ENCODE measurements around the gene UBE2G2. TPM values are rescaled to one million over a fixed set of nuclear protein-coding genes. Genes with fewer than 3 reads are reported as not detected.

The UBE2G2 gene
- total RNA-seq, 4 donors from 2014 or later = 40.8 to 78.0 (median 60.5) TPM

DNA sequence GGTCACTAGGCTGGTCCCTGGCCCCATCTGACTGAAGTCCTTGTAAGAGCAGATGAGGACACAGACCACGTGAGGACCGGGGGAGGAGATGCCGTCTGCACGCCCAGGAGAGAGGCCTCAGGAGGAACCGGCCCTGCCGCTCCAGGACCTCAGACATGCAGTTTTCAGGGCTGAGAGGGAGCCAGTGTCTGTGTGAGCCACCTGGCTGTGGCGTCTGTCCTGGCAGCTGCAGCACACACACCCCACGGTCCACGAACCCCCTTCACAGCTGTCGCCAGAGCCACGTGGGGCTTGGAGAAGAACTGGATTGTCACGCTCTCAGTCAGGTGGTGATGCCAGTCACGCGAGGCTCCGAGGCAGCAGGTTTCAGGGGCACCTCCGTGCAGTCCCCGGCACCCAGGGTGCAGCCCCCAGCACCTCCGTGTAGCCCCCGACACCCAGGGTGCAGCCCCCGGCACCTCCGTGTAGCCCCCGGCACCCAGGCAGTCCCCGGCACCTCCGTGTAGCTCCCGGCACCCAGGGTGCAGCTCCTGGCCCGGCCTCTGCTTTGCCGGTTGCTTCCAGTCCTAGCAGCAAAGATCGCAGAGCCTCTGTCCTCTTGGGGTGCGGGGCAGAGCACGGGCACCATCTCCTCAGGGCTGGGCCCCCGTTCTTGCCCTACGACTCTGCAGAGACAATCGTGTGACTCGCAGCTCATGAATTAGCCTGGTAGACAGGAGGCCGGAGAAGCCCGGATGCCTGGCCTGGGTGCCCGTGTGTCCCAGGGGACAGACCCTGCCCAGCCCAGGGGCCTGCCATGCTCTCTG, 35.2 kb upstream of the UBE2G2 start:
- intact Hi-C loops (cut with DNase I; ENCODE audit: low total_unique reads) = no loop called here
- DNase-seq = peak; percentile 47

DNA sequence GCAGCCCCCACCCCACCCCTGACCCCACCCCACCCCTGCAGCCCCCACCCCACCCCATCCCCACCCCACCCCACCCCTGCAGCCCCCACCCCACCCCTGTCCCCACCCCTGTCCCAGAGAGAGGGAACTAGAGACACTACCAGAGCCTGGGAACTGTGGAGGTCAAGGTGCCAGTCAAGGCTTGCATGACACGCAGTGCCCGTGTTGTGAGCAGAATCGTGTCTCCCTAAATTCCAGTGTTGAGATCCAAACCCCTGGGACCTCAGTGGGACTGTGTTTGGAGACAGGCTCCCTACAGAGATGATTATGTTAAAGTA, 34.7 kb upstream of the UBE2G2 start:
- TF ChIP-seq POLR2AphosphoS5 (IDR thresholded peaks at IDR 0.05) (no peak), EP300 (IDR thresholded peaks at IDR 0.05; ENCODE audit: low read depth) (no peak), POLR2A (IDR thresholded peaks at IDR 0.05) (no peak)
- TF ChIP-seq, protein P1, sequence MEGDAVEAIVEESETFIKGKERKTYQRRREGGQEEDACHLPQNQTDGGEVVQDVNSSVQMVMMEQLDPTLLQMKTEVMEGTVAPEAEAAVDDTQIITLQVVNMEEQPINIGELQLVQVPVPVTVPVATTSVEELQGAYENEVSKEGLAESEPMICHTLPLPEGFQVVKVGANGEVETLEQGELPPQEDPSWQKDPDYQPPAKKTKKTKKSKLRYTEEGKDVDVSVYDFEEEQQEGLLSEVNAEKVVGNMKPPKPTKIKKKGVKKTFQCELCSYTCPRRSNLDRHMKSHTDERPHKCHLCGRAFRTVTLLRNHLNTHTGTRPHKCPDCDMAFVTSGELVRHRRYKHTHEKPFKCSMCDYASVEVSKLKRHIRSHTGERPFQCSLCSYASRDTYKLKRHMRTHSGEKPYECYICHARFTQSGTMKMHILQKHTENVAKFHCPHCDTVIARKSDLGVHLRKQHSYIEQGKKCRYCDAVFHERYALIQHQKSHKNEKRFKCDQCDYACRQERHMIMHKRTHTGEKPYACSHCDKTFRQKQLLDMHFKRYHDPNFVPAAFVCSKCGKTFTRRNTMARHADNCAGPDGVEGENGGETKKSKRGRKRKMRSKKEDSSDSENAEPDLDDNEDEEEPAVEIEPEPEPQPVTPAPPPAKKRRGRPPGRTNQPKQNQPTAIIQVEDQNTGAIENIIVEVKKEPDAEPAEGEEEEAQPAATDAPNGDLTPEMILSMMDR (IDR thresholded peaks at IDR 0.05) = no peak
- Histone ChIP-seq H3K27ac (no peak overlapping the region), H3K4me1 (peaks cover 0 to 5% (median 4%) of the 10 kb centered on the region in 4 donors), H3K36me3 (no peaks in the 10 kb centered on the region), H3K9me3 (no peaks in the 10 kb centered on the region), H3K27me3 (no peaks in the 10 kb centered on the region), H3K4me3 (no peak overlapping the region)
- no peak for DNase-seq
- intact Hi-C loops (cut with DNase I; ENCODE audit: low total_unique reads) = no loop called here
- in situ Hi-C loops (cut with MboI; ENCODE audit: low pct_ligation_motif_present in 1 of 4, low pct_unique_long_range_greater_than_20kb in 1 of 4, low sequenced_read_pairs in 3 of 4) = no loop called here
- 35% methylated on average over 3 of the region's 3 CpGs; no CpG with 5 or more reads in 1 of the 2 donors for WGBS, 2 donors (ENCODE audit: low coverage in 1 of 2)

More for the DNA sequence above, 35.2 kb upstream of the UBE2G2 start:
- H3K9me3 ChIP-seq = no peaks in the 10 kb centered on the region
- in situ Hi-C loops (cut with MboI; ENCODE audit: low pct_ligation_motif_present in 1 of 4, low pct_unique_long_range_greater_than_20kb in 1 of 4, low sequenced_read_pairs in 3 of 4) = no loop called here
- H3K4me1 ChIP-seq = peaks cover 0 to 5% (median 4%) of the 10 kb centered on the region in 4 donors
- 66% methylated on average over 15 of the region's 37 CpGs; no CpG with 5 or more reads in 1 of the 2 donors for WGBS, 2 donors (ENCODE audit: low coverage in 1 of 2)
- no peaks in the 10 kb centered on the region for H3K27me3 ChIP-seq
- H3K4me3 ChIP-seq = no peak overlapping the region
- no peaks in the 10 kb centered on the region for H3K36me3 ChIP-seq
- H3K27ac ChIP-seq = no peak overlapping the region
- TF ChIP-seq POLR2A (IDR thresholded peaks at IDR 0.05) (no peak), EP300 (IDR thresholded peaks at IDR 0.05; ENCODE audit: low read depth) (no peak), POLR2AphosphoS5 (IDR thresholded peaks at IDR 0.05) (no peak)
- TF ChIP-seq, protein P1 (IDR thresholded peaks at IDR 0.05) = no peak

DNA sequence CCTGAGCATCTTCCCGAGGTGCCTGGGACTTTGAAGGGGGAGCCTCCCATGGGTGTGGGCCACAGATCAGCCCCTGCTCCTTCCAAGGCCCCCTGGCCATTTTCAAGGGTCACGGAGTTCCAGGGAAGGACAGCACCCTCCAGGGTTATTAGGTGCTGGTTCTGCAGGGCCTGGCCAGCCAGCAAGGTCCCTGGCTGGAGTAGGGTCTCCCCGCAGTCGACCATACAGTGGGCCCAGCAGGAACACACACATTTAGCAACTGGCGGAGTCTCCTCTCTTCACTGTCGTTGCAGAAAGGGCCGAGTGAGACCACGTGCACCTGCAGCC, 34.0 kb upstream of the UBE2G2 start:
- H3K4me3 ChIP-seq = no peak overlapping the region
- no peaks in the 10 kb centered on the region for H3K36me3 ChIP-seq
- TF ChIP-seq, protein P1 (IDR thresholded peaks at IDR 0.05) = no peak
- no peak for TF ChIP-seq POLR2AphosphoS5 (IDR thresholded peaks at IDR 0.05)
- no peak for TF ChIP-seq EP300 (IDR thresholded peaks at IDR 0.05; ENCODE audit: low read depth)
- no peak for TF ChIP-seq POLR2A (IDR thresholded peaks at IDR 0.05)
- H3K27me3 ChIP-seq = no peaks in the 10 kb centered on the region
- intact Hi-C loops (cut with DNase I; ENCODE audit: low total_unique reads) = no loop called here
- 80% methylated on average over 5 of the region's 8 CpGs; no CpG with 5 or more reads in 1 of the 2 donors for WGBS, 2 donors (ENCODE audit: low coverage in 1 of 2)
- no peak for DNase-seq
- in situ Hi-C loops (cut with MboI; ENCODE audit: low pct_ligation_motif_present in 1 of 4, low pct_unique_long_range_greater_than_20kb in 1 of 4, low sequenced_read_pairs in 3 of 4) = no loop called here
- H3K27ac ChIP-seq = no peak overlapping the region
- peaks cover 0 to 5% (median 4%) of the 10 kb centered on the region in 4 donors for H3K4me1 ChIP-seq
- H3K9me3 ChIP-seq = no peaks in the 10 kb centered on the region

DNA sequence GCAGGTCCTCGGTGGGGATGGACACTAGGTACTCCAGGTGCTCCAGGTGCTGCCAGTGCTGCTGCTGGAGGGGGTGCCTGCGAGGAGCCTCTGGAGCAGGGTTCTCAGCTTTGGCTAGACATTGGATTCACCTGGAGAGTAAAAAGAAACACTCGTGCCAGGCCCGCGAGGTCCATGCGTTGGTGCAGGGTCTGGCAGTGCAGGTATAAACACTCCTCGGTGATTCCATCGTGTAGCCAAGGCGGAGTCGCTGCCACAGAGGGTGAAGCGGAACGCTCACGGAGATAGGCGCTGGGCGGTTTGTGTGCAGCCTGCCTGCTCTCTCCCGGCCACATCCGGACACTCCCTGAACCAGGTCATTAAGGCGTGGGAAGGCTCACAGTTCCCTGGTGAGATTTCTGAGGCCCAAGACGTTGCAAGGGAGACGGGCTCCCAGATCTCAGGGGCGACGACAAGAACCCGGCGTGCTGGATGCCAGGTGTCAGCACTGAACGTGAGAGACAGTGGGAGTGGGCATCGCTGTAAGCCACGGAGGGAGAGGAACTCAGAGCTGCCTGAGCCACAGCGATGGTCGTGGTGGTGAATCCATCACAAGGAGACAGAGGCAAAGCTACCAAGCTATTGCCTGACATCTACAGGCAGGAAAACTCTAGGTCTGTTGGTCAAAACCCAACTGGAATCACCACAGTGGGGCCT, 33.5 kb upstream of the UBE2G2 start:
- DNase-seq = peak; percentile 38
- TF ChIP-seq EP300 (IDR thresholded peaks at IDR 0.05; ENCODE audit: low read depth) (no peak), POLR2A (IDR thresholded peaks at IDR 0.05) (no peak), POLR2AphosphoS5 (IDR thresholded peaks at IDR 0.05) (no peak)
- TF ChIP-seq, protein P1 (IDR thresholded peaks at IDR 0.05) = no peak
- intact Hi-C loops (cut with DNase I; ENCODE audit: low total_unique reads) = no loop called here

More for the DNA sequence above, 33.5 kb upstream of the UBE2G2 start:
- H3K36me3 ChIP-seq = no peaks in the 10 kb centered on the region
- 51% methylated on average over 29 of the region's 29 CpGs; no CpG with 5 or more reads in 1 of the 2 donors for WGBS, 2 donors (ENCODE audit: low coverage in 1 of 2)
- no peak overlapping the region for H3K27ac ChIP-seq
- in situ Hi-C loops (cut with MboI; ENCODE audit: low pct_ligation_motif_present in 1 of 4, low pct_unique_long_range_greater_than_20kb in 1 of 4, low sequenced_read_pairs in 3 of 4) = no loop called here
- no peaks in the 10 kb centered on the region for H3K27me3 ChIP-seq
- H3K4me3 ChIP-seq = no peak overlapping the region
- H3K9me3 ChIP-seq = no peaks in the 10 kb centered on the region
- H3K4me1 ChIP-seq = peaks cover 0 to 5% (median 4%) of the 10 kb centered on the region in 4 donors
